AG04449 (cell line): Measurements from ENCODE around the gene ANTXR1.
A peak's percentile ranks its signal among the peaks of the same experiment; 100 is the strongest.

ENCODE experiments used
- CTCF ChIA-PET: fragments of 350-600 bp; formaldehyde crosslinking; extraction: SDS; loops from one replicate; lab custom pipeline; 2021; ENCODE audit warnings: antibody characterized with exemption; lab: Yijun Ruan, JAX
- POLR2A ChIA-PET: fragments of 400-600, 350-600 bp; formaldehyde crosslinking; extraction: SDS; loops from one replicate; lab custom pipeline; 2020; ENCODE audit warnings: antibody characterized with exemption, inconsistent platforms; lab: Yijun Ruan, JAX
- DNase-seq: peaks from one replicate; pipeline ENCODE4 v3.0.0-alpha.2; 2010; ENCODE audit warnings: low read depth, low spot score
- H3K4me3 ChIP-seq: 2 replicates; pipeline ENCODE4 v1.5.1; 2011; ENCODE audit warnings: low read depth, mild to moderate bottlenecking, control low read depth, low read length
- TF ChIP-seq, protein P1 (sequence below): IDR thresholded peaks from one replicate; pipeline ENCODE4 v1.5.1; 2011; ENCODE audit warnings: mild to moderate bottlenecking, moderate library complexity, low read length, control low read depth, inconsistent platforms; ENCODE audit not compliant: insufficient read depth; ENCODE audit errors: missing control alignments

ANTXR1 gene

DNA sequence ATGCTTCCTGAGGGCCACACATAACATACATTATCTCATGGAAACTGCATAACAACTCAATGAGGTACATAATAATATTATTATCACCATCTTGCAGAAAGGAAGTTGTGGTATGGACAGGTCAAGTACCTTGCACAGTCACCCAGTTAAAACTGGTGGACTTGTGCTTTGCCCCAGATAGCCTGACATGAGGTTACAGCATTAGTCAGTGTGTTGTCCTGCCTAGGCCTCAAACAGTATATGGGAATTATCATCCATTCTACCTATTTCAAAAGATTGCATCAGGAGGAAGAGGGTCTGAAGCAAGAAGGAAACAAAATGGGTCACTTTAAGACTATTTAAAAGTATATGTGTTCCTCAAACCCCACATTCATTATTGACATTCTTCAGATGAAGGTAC, 5.4 kb upstream of the ANTXR1 start:
- TF ChIP-seq, protein P1, sequence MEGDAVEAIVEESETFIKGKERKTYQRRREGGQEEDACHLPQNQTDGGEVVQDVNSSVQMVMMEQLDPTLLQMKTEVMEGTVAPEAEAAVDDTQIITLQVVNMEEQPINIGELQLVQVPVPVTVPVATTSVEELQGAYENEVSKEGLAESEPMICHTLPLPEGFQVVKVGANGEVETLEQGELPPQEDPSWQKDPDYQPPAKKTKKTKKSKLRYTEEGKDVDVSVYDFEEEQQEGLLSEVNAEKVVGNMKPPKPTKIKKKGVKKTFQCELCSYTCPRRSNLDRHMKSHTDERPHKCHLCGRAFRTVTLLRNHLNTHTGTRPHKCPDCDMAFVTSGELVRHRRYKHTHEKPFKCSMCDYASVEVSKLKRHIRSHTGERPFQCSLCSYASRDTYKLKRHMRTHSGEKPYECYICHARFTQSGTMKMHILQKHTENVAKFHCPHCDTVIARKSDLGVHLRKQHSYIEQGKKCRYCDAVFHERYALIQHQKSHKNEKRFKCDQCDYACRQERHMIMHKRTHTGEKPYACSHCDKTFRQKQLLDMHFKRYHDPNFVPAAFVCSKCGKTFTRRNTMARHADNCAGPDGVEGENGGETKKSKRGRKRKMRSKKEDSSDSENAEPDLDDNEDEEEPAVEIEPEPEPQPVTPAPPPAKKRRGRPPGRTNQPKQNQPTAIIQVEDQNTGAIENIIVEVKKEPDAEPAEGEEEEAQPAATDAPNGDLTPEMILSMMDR, result no peak
- H3K4me3 ChIP-seq, result no peak overlapping the region
- CTCF ChIA-PET, result interaction anchor here (2.2 kb wide), 1 partner anchor 64 kb away, joined by 7 read pairs; no protein-coding TSS in a partner anchor
- POLR2A ChIA-PET, result no interaction called here
- no peak for DNase-seq

- DNase-seq, result no peak
- no peak overlapping the region for H3K4me3 ChIP-seq
- TF ChIP-seq, protein P1, result no peak
- ChIA-PET CTCF (interaction anchor here (1.0 to 3.6 kb wide), 5 partner anchors 8 to 295 kb away, joined by 3 to 81 read pairs (median 4); no protein-coding TSS in a partner anchor), POLR2A (no interaction called here)
Measured at GRCh38 chr2:69010437-69011194, 2.4 kb upstream of the ANTXR1 start.

GRCh38 chr2:69011611-69012157, 1.3 kb upstream of the ANTXR1 start:
- TF ChIP-seq, protein P1, result no peak
- ChIA-PET CTCF (interaction anchor here (0.8 to 3.6 kb wide), 17 partner anchors 9 to 294 kb away, joined by 3 to 81 read pairs (median 4); no protein-coding TSS in a partner anchor), POLR2A (no interaction called here)
- no peak overlapping the region for H3K4me3 ChIP-seq
- no peak for DNase-seq

- H3K4me3 ChIP-seq, result peak overlapping the region; percentile 98
- ChIA-PET CTCF (interaction anchor here (0.6 to 3.6 kb wide), 31 partner anchors 10 to 1252 kb away, joined by 3 to 81 read pairs (median 3); no protein-coding TSS in a partner anchor), POLR2A (interaction anchor here (0.6 to 1.0 kb wide), 2 partner anchors 293 to 297 kb away, joined by 3 read pairs; no protein-coding TSS in a partner anchor)
- no peak for DNase-seq
- TF ChIP-seq, protein P1, result peak; percentile 78
Measured at GRCh38 chr2:69012310-69013141, 453 bp upstream of the ANTXR1 start.

DNA sequence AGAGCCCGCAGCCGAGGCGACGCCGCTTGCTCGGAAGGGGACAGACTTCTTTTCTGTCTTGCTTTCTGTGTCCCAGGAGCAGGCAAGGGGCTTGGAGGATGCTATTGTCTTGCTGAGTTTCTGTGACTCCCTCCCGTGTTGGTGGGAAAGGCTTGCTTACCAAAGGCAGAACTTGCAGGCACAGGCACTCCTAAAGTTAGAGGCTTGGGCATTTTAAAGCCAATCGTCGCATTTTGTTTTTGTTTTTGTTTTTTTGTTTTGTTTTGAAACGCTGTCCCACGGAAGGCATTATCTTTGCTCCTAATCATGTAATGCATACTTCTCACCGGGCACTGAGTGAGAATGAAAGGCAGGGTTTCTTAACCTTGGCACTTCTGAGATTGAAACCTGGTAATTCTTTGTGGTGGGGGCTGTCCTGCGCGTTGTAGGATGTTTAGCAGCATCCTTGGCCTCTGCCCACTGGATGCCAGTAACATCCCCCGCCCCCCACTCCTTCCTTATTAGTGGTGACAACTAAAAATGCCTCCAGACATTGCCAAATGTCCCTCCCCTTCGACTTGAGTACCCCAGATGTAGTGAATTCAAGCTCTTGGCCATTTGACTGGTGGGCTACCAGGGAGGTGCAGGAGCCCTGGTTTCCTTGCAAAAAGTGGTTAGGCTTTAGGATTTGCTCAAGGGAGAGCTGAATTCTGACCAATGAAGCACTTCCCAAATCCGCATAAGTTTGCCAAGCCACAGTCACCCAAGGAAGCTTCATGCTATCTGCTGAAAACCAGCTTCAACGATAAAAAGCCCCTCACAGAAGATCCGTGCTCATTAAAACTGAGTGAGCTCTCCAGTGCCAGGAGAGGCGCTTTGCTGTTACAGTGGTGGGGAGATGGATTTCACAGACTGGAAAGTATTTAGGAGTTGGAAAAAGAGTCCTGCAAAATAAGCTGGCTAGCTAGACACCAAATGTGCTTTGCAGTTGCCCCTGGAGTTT, 1.2 kb downstream of the ANTXR1 start:
- ChIA-PET CTCF (interaction anchor here (0.9 to 3.5 kb wide), 14 partner anchors 10 to 425 kb away, joined by 3 to 32 read pairs (median 4); no protein-coding TSS in a partner anchor), POLR2A (interaction anchor here (0.6 to 1.3 kb wide), 3 partner anchors 11 to 229 kb away, joined by 3 to 6 read pairs (median 4); no protein-coding TSS in a partner anchor)
- TF ChIP-seq, protein P1, result no peak
- DNase-seq, result no peak
- H3K4me3 ChIP-seq, result peak overlapping the region; percentile 98
